Measurements from ENCODE around the gene TRIM33. TPM values are rescaled to one million over a fixed set of nuclear protein-coding genes. Genes with fewer than 3 reads are reported as not detected.
"Not testable (repeated sequence)": the region's sequence is repeated elsewhere in the genome, so short reads cannot be mapped to it uniquely, and the experiment has no call there.

Gene TRIM33
- total RNA-seq, 2 donors from 2014 or later: 36.7 to 54.9 TPM

GRCh38 chr1:114453361-114453784 is 57.6 kb downstream of the TRIM33 start:
- TF ChIP-seq POLR2A (IDR thresholded peaks at IDR 0.05) (no peak), POLR2AphosphoS5 (IDR thresholded peaks at IDR 0.05) (no peak), CTCF (IDR thresholded peaks at IDR 0.05) (no peak)
- no peak overlapping the region for H3K27ac ChIP-seq
- WGBS: 65% methylated on average over 2 of the region's 2 CpGs
- H3K4me3 ChIP-seq: no peak overlapping the region
- DNase-seq (ENCODE audit: low spot score): no peak
- no peaks in the 10 kb centered on the region for H3K36me3 ChIP-seq
- H3K27me3 ChIP-seq (replicated peaks; ENCODE audit: insufficient read depth): no peaks in the 10 kb centered on the region
- no peaks in the 10 kb centered on the region for H3K9me3 ChIP-seq
- intact Hi-C loops (cut with DNase I): no loop called here
- H3K4me1 ChIP-seq (replicated peaks): no peaks in the 10 kb centered on the region

- no peaks in the 10 kb centered on the region for H3K9me3 ChIP-seq
- H3K27ac ChIP-seq: no peak overlapping the region
- DNase-seq (ENCODE audit: low spot score): no peak
- TF ChIP-seq CTCF (IDR thresholded peaks at IDR 0.05) (no peak), POLR2AphosphoS5 (IDR thresholded peaks at IDR 0.05) (no peak), POLR2A (IDR thresholded peaks at IDR 0.05) (no peak)
- intact Hi-C loops (cut with DNase I): no loop called here
- 91% methylated on average over 3 of the region's 3 CpGs for WGBS
- H3K4me3 ChIP-seq: no peak overlapping the region
- no peaks in the 10 kb centered on the region for H3K36me3 ChIP-seq
- H3K4me1 ChIP-seq (replicated peaks): no peaks in the 10 kb centered on the region
- no peaks in the 10 kb centered on the region for H3K27me3 ChIP-seq (replicated peaks; ENCODE audit: insufficient read depth)
Measured at GRCh38 chr1:114448370-114449036, 62.5 kb downstream of the TRIM33 start.

GRCh38 chr1:114446198-114446597 is 64.8 kb downstream of the TRIM33 start:
- no peaks in the 10 kb centered on the region for H3K36me3 ChIP-seq

GRCh38 chr1:114443226-114443625 is 67.8 kb downstream of the TRIM33 start:
- intact Hi-C loops (cut with DNase I); H3K27ac ChIP-seq; H3K27me3 ChIP-seq (replicated peaks; ENCODE audit: insufficient read depth); H3K9me3 ChIP-seq; DNase-seq (ENCODE audit: low spot score); H3K4me1 ChIP-seq (replicated peaks); H3K4me3 ChIP-seq; H3K36me3 ChIP-seq: not testable (repeated sequence)
- 96% methylated on average over 4 of the region's 4 CpGs for WGBS

More at GRCh38 chr1:114446198-114446597, 64.8 kb downstream of the TRIM33 start:
- 97% methylated on average over 1 of the region's 1 CpG for WGBS
- Histone ChIP-seq H3K4me1 (replicated peaks) (no peaks in the 10 kb centered on the region), H3K27me3 (replicated peaks; ENCODE audit: insufficient read depth) (no peaks in the 10 kb centered on the region), H3K27ac (no peak overlapping the region), H3K4me3 (no peak overlapping the region), H3K9me3 (no peaks in the 10 kb centered on the region)
- TF ChIP-seq POLR2A (IDR thresholded peaks at IDR 0.05) (no peak), POLR2AphosphoS5 (IDR thresholded peaks at IDR 0.05) (no peak), CTCF (IDR thresholded peaks at IDR 0.05) (no peak)
- intact Hi-C loops (cut with DNase I): no loop called here
- DNase-seq (ENCODE audit: low spot score): no peak

GRCh38 chr1:114441332-114441731 is 69.7 kb downstream of the TRIM33 start:
- TF ChIP-seq POLR2A (IDR thresholded peaks at IDR 0.05): no peak
- TF ChIP-seq POLR2AphosphoS5 (IDR thresholded peaks at IDR 0.05): no peak
- TF ChIP-seq CTCF (IDR thresholded peaks at IDR 0.05): no peak
- Histone ChIP-seq H3K36me3 (no peaks in the 10 kb centered on the region), H3K27ac (no peak overlapping the region), H3K4me1 (replicated peaks) (no peaks in the 10 kb centered on the region), H3K4me3 (no peak overlapping the region), H3K9me3 (no peaks in the 10 kb centered on the region), H3K27me3 (replicated peaks; ENCODE audit: insufficient read depth) (no peaks in the 10 kb centered on the region)
- 93% methylated on average over 3 of the region's 3 CpGs for WGBS
- intact Hi-C loops (cut with DNase I): no loop called here
- DNase-seq (ENCODE audit: low spot score): no peak

Measured in prostate gland (tissue), 2 donors.